ENCODE results near the gene RAP2A. TPM values are rescaled to one million over a fixed set of nuclear protein-coding genes. Genes with fewer than 3 reads are reported as not detected.

RAP2A gene
- total RNA-seq = 35.2 and 46.8 TPM in 2 replicates

DNA sequence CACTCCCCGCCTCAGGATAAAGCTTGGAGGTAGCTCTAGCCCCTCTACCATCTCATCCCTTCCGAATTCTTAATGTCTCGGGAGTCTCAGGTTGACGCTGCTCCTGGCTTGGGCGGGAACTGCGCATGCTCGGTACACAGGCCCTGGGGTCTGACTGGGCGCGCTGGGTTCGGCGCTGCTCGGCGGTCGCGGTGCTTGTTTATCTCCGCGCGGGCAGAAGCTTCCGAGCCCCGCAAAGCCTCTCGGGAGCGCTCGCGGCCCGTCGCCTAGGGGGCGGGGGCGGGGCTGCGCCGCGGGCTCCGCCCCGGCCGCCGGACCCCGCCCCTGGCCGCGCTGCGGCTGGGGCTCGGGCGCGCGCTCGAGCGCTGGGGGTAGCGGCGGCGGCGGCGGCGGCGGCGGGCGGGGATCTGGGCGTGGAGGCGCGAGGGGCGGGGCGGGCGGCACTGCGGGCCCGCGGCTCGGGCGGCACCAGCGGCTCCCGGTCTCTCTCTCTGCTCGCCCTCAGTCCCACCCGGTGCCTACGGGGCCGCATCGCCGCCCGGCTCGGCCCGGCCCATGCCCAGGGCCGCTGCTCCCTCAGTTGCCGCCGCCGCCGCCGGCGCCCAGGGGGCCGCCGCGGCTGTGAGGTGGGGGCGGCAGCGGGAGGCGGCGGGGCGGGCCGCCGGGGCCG lies at the start of gene RAP2A:
Gene RAP2A, plus strand, starts transcription at position 443 of the 670 bp plus-strand sequence. CDS start 302 bp downstream, outside the sequence.

Other genes starting within 250 kb of the RAP2A start
- gene MBNL2, start 211.8 kb upstream of the RAP2A start, total RNA-seq = 28.0 and 59.7 TPM in 2 replicates